K562 (cell line): ENCODE measurements around the gene MBD1. TPM values are rescaled to one million over a fixed set of nuclear protein-coding genes. Genes with fewer than 3 reads are reported as not detected.

Experiments used
- CAMTA2 ChIP-seq: fragments of 250-450 bp; sonication (Bioruptor Pico); conservative IDR thresholded peaks from 2 replicates; pipeline ENCODE4 v1.5.1; 2022
- CBX3 ChIP-seq, 2 experiments: IDR thresholded peaks; 1 replicate in 1 of 2; 2 replicates in 1 of 2; pipeline ENCODE4 v1.6.1; 2012; ENCODE audit warnings: inconsistent platforms in 2 of 2, low read length in 2 of 2, borderline replicate concordance in 1 of 2, control low read depth in 1 of 2
- CC2D1A ChIP-seq: fragments of 450-650 bp; IDR thresholded peaks from 2 replicates; pipeline ENCODE4 v1.6.1; 2017; ENCODE audit warnings: mild to moderate bottlenecking
- CCNT2 ChIP-seq: IDR thresholded peaks from 2 replicates; pipeline ENCODE4 v1.6.1; 2011; ENCODE audit warnings: borderline replicate concordance, low read depth, mild to moderate bottlenecking, moderate library complexity, mixed read lengths, low read length; ENCODE audit not compliant: insufficient read length; ENCODE audit errors: extremely low read depth
- CEBPG ChIP-seq, 3 experiments: fragments of 200-800 bp in 1 of 3; sonication (Bioruptor generic) in 1 of 3; sonication (generic) in 1 of 3; formaldehyde crosslinking in 1 of 3; IDR thresholded peaks in 2 of 3; conservative IDR thresholded peaks in 1 of 3; 2 replicates each; pipeline versions ENCODE4 v1.6.1 to v1.8.0; 2016 to 2022; ENCODE audit warnings: missing compliant biosample characterization in 2 of 3, missing genetic modification characterization in 2 of 3, mild to moderate bottlenecking in 1 of 3, missing genetic modification reagents in 1 of 3
- CREB1 ChIP-seq, 2 experiments: sonication (generic) in 1 of 2; formaldehyde crosslinking in 1 of 2; IDR thresholded peaks; 2 replicates each; pipeline versions ENCODE4 v1.6.1 to v1.8.0; 2012 to 2022; ENCODE audit warnings: inconsistent platforms in 1 of 2, mild to moderate bottlenecking in 1 of 2, missing genetic modification reagents in 1 of 2, moderate library complexity in 1 of 2
- CXXC5 ChIP-seq: fragments of 250-450 bp; sonication (Bioruptor Pico); IDR thresholded peaks from 2 replicates; pipeline ENCODE4 v1.8.0; 2022; ENCODE audit warnings: inconsistent platforms, mild to moderate bottlenecking, moderate library complexity
- ELF1 ChIP-seq: fragments of 200-800 bp; sonication (Bioruptor generic); IDR thresholded peaks from 2 replicates; pipeline ENCODE4 v1.6.1; 2016; ENCODE audit warnings: missing genetic modification characterization, missing compliant biosample characterization
- ELF2 ChIP-seq: fragments of 250-450 bp; sonication (Bioruptor Pico); IDR thresholded peaks from 2 replicates; pipeline ENCODE4 v1.5.0; 2021; ENCODE audit warnings: mild to moderate bottlenecking
- FOS ChIP-seq: IDR thresholded peaks from 3 replicates; pipeline ENCODE4 v1.6.1; 2011; ENCODE audit not compliant: insufficient read length; ENCODE audit errors: extremely low read depth
- FOXA3 ChIP-seq, 2 experiments: fragments of 450-650 bp in 1 of 2; sonication (generic) in 1 of 2; formaldehyde crosslinking; IDR thresholded peaks in 1 of 2; conservative IDR thresholded peaks in 1 of 2; 2 replicates each; pipeline versions ENCODE4 v1.4.0 to v1.8.0; 2020 to 2022; ENCODE audit warnings: mild to moderate bottlenecking in 2 of 2, missing genetic modification reagents in 1 of 2
- KAT2B ChIP-seq: IDR thresholded peaks from one replicate; pipeline ENCODE4 v1.6.1; 2012; ENCODE audit warnings: low read depth, mild to moderate bottlenecking, control low read depth, inconsistent platforms, low read length, moderate library complexity
- KLF6 ChIP-seq: fragments of 250-450 bp; sonication (Bioruptor Pico); IDR thresholded peaks from 2 replicates; pipeline ENCODE4 v1.4.0; 2020; ENCODE audit warnings: mild to moderate bottlenecking, moderate library complexity, borderline replicate concordance
- NFE2 ChIP-seq: IDR thresholded peaks from 2 replicates; pipeline ENCODE4 v1.6.1; 2014; ENCODE audit warnings: antibody characterized with exemption, low read depth
- NFIX ChIP-seq: fragments of 250-450 bp; sonication (Bioruptor Pico); IDR thresholded peaks from 2 replicates; pipeline ENCODE4 v1.4.0; 2020; ENCODE audit warnings: low read depth, mild to moderate bottlenecking, moderate library complexity
- PHF20 ChIP-seq: fragments of 450-650 bp; IDR thresholded peaks from 2 replicates; pipeline ENCODE4 v1.6.1; 2018; ENCODE audit not compliant: partially characterized antibody
- PHF8 ChIP-seq: fragments of 200-600 bp; sonication (generic); IDR thresholded peaks from 2 replicates; pipeline ENCODE4 v1.6.1; 2012; ENCODE audit warnings: mixed run types, mild to moderate bottlenecking, inconsistent platforms, low read length, moderate library complexity, borderline replicate concordance
- TAF7 ChIP-seq: fragments of 450-650 bp; IDR thresholded peaks from 2 replicates; pipeline ENCODE4 v1.6.1; 2016; ENCODE audit warnings: missing genetic modification characterization, missing compliant biosample characterization
- polyA plus RNA-seq, 8 experiments: library from polyadenylated mRNA; depleted of rRNA in 4 of 8; stranded (reverse) in 5 of 8; unstranded in 3 of 8; fragments of >200 nt; fragmentation: Nextera tagmentation in 2 of 8; fragmentation: Illumina TruSeq in 1 of 8; extraction: Ambion mirVana in 2 of 8; extraction: Trizol in 1 of 8; gene quantifications; 2 replicates each; pipeline versions ENCODE4 v1.2.1 to v1.2.3, GENCODE V29; 2011 to 2014; ENCODE audit warnings: inconsistent platforms in 1 of 8, missing spikeins in 1 of 8
- total RNA-seq, 7 experiments: library from RNA; depleted of rRNA in 6 of 7; stranded (reverse); fragments of >200 nt in 6 of 7; fragmentation: Illumina TruSeq in 2 of 7; extraction: Trizol in 2 of 7; gene quantifications; 2 replicates each; pipeline versions ENCODE4 v1.2.1 to v1.2.3, GENCODE V29; 2011 to 2021; ENCODE audit warnings: low replicate concordance in 1 of 7
- TF ChIP-seq, protein P1 (sequence below), 2 experiments: IDR thresholded peaks; 2 replicates each; pipeline ENCODE4 v1.6.1; 2012; ENCODE audit warnings: improper control_type of control experiment in 2 of 2, low read depth in 2 of 2, low read length in 2 of 2, borderline replicate concordance in 1 of 2
- TF ChIP-seq, protein P2 (sequence below): fragments of 450-650 bp; IDR thresholded peaks from 2 replicates; pipeline ENCODE4 v1.6.1; 2017; ENCODE audit warnings: antibody characterized with exemption
- TF ChIP-seq, protein P3 (sequence below): fragments of 250-450 bp; sonication (Bioruptor Pico); IDR thresholded peaks from 2 replicates; pipeline ENCODE4 v1.8.0; 2021; ENCODE audit warnings: borderline replicate concordance, mild to moderate bottlenecking, moderate library complexity; ENCODE audit not compliant: poor library complexity, severe bottlenecking
- TF ChIP-seq, protein P4 (sequence below): sonication (generic); formaldehyde crosslinking; IDR thresholded peaks from 2 replicates; pipeline ENCODE4 v1.9.0; 2022; ENCODE audit warnings: mild to moderate bottlenecking, missing genetic modification reagents

The MBD1 gene
- total and polyA plus RNA-seq, 9 of the 15 experiments (the other 6 are each of a cell fraction or from before 2014, with no cell fraction given), result 3.0 to 59.7 (median 31.7) TPM

DNA sequence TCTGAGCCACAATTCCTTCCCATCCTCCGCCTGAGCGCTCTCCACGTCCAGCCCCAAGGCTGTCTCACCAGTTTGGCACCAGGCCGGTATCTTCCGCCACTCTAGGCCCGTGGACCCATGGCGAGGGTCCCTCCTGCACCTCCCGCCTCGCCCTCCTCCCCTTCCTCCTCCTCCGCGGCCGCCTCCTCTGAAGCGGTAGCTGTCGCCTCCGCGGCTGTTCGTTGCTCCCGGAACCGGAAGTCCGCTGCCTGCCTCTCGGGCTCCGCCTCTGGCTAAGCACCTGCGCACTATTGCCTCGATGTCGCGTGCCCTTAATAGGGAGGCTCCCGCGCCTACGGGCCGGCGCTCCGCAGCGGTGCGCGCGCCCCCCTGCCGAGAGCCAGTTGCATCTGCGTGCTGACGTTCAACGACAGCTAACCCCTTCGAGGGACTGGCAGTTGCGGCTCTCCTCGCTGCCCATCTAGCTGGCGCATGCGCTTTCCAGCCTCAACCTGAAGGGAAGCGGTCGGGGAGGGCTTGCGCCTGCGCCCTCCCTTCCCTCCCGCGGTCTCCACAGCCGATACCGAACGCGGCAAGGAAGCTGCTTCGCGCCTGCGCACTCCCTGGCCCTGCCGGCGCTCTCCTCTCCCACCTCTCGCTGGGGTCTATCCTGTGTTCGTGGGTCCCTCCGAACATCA lies at the start of gene MBD1 (continued):
- TF ChIP-seq, protein P1, sequence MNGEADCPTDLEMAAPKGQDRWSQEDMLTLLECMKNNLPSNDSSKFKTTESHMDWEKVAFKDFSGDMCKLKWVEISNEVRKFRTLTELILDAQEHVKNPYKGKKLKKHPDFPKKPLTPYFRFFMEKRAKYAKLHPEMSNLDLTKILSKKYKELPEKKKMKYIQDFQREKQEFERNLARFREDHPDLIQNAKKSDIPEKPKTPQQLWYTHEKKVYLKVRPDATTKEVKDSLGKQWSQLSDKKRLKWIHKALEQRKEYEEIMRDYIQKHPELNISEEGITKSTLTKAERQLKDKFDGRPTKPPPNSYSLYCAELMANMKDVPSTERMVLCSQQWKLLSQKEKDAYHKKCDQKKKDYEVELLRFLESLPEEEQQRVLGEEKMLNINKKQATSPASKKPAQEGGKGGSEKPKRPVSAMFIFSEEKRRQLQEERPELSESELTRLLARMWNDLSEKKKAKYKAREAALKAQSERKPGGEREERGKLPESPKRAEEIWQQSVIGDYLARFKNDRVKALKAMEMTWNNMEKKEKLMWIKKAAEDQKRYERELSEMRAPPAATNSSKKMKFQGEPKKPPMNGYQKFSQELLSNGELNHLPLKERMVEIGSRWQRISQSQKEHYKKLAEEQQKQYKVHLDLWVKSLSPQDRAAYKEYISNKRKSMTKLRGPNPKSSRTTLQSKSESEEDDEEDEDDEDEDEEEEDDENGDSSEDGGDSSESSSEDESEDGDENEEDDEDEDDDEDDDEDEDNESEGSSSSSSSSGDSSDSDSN (IDR thresholded peaks at IDR 0.05; ENCODE audit: borderline replicate concordance in 1 of 2, low read depth in 2 of 2, low read length in 2 of 2), result no peak
- TF ChIP-seq PHF20 (peak; percentile 80), NFE2 (no peak), TAF7 (tag) (peak; percentile 62; the same call in 1 of the 2 replicates), PHF8 (peak; percentile 92), CBX3 (IDR thresholded peaks at IDR 0.05; ENCODE audit: borderline replicate concordance in 1 of 2, low read length in 2 of 2) (no peak), KAT2B (no peak), CC2D1A (no peak), CXXC5 (CRISPR knock-in tag) (peak; percentile 77), ELF2 (CRISPR knock-in tag) (no peak), FOXA3 (CRISPR knock-in tag; conservative IDR thresholded peaks at IDR 0.05 in 1 of 2, IDR thresholded peaks at IDR 0.05 in 1 of 2) (peak in 1 of 2 experiments; percentile 45; a peak in 1 of 4 replicates), NFIX (CRISPR knock-in tag) (no peak), CCNT2 (peak; percentile 71), CAMTA2 (CRISPR knock-in tag) (no peak), KLF6 (CRISPR knock-in tag) (no peak), CEBPG (CRISPR knock-in tag; IDR thresholded peaks at IDR 0.05) (peak; percentile 53; the same call in 1 of the 2 replicates), CEBPG (tag; conservative IDR thresholded peaks at IDR 0.05 in 1 of 2, IDR thresholded peaks at IDR 0.05 in 1 of 2) (no peak), CREB1 (IDR thresholded peaks at IDR 0.05) (no peak; the same call in 1 of the 2 replicates), CREB1 (CRISPR knock-in tag; IDR thresholded peaks at IDR 0.05) (peak; percentile 52; the same call in 1 of the 2 replicates), FOS (no peak), ELF1 (tag) (peak; percentile 86)
- TF ChIP-seq, protein P2, sequence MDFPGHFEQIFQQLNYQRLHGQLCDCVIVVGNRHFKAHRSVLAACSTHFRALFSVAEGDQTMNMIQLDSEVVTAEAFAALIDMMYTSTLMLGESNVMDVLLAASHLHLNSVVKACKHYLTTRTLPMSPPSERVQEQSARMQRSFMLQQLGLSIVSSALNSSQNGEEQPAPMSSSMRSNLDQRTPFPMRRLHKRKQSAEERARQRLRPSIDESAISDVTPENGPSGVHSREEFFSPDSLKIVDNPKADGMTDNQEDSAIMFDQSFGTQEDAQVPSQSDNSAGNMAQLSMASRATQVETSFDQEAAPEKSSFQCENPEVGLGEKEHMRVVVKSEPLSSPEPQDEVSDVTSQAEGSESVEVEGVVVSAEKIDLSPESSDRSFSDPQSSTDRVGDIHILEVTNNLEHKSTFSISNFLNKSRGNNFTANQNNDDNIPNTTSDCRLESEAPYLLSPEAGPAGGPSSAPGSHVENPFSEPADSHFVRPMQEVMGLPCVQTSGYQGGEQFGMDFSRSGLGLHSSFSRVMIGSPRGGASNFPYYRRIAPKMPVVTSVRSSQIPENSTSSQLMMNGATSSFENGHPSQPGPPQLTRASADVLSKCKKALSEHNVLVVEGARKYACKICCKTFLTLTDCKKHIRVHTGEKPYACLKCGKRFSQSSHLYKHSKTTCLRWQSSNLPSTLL, result no peak
- TF ChIP-seq, protein P3, sequence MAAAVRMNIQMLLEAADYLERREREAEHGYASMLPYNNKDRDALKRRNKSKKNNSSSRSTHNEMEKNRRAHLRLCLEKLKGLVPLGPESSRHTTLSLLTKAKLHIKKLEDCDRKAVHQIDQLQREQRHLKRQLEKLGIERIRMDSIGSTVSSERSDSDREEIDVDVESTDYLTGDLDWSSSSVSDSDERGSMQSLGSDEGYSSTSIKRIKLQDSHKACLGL (CRISPR knock-in tag), result no peak
- TF ChIP-seq, protein P4, sequence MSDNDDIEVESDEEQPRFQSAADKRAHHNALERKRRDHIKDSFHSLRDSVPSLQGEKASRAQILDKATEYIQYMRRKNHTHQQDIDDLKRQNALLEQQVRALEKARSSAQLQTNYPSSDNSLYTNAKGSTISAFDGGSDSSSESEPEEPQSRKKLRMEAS, result peak; percentile 93
